HepG2 (cell line): ENCODE data around the gene MRPL48. TPM values are rescaled to one million over a fixed set of nuclear protein-coding genes. Genes with fewer than 3 reads are reported as not detected.

ENCODE experiments used
- ATAC-seq: fragments of 200-7000 bp; cut with Tn5 transposase; 3 replicates; pipeline ENCODE4 v1.9.1; 2020; ENCODE audit warnings: mild to moderate bottlenecking, moderate library complexity
- BruUV-seq: library from RNA; stranded (reverse); fragments of 400-500 nt; replicated peaks from 2 replicates; lab custom pipeline; 2021; lab: Mats Ljungman, UMichigan
- CTCF ChIA-PET: fragments of 300-600 bp; formaldehyde crosslinking; extraction: SDS; loops from one replicate; lab custom pipeline; 2021; ENCODE audit warnings: low total read pairs, inconsistent platforms, low intra/inter-chr PET ratio; lab: Yijun Ruan, JAX
- POLR2A ChIA-PET: fragments of 350-600 bp; sonication (Branson Sonifier 250); formaldehyde crosslinking; loops from one replicate; lab custom pipeline; 2020; ENCODE audit warnings: antibody characterized with exemption, inconsistent platforms; lab: Yijun Ruan, JAX
- DNase-seq: peaks from one replicate; pipeline ENCODE4 v3.0.0-alpha.2; 2015; ENCODE audit warnings: low spot score
- FAIRE-seq: peaks from 3 replicates; lab custom pipeline; 2011; peaks lifted over from hg19 to GRCh38; lab: Jason Lieb, UNC
- H2AFZ ChIP-seq: one replicate; pipeline ENCODE4 v1.6.1; 2011; ENCODE audit warnings: low read length, inconsistent platforms
- H3K27ac ChIP-seq: fragments of 300-600 bp; 3 replicates; pipeline ENCODE4 v1.8.0; 2011; ENCODE audit warnings: mixed run types, mild to moderate bottlenecking, mixed read lengths, low read length, inconsistent platforms; ENCODE audit not compliant: insufficient read depth; ENCODE audit errors: extremely low read length
- H3K27me3 ChIP-seq, 2 experiments: fragments of 200-600 bp in 1 of 2; 2 replicates in 1 of 2; 3 replicates in 1 of 2; pipeline versions ENCODE4 v1.6.0 to v1.8.0; 2011; ENCODE audit warnings: low read length in 2 of 2, mild to moderate bottlenecking in 2 of 2, moderate library complexity in 2 of 2, inconsistent platforms in 1 of 2; ENCODE audit not compliant: insufficient read depth in 2 of 2, control insufficient read depth in 1 of 2
- H3K36me3 ChIP-seq, 2 experiments: fragments of 200-600 bp in 1 of 2; replicated peaks in 1 of 2; 2 replicates in 1 of 2; 3 replicates in 1 of 2; pipeline versions ENCODE4 v1.5.1 to v1.8.0; 2011; ENCODE audit warnings: low read length in 2 of 2, inconsistent platforms in 1 of 2; ENCODE audit not compliant: insufficient read depth in 2 of 2, control insufficient read depth in 1 of 2
- H3K4me1 ChIP-seq: 2 replicates; pipeline ENCODE4 v1.5.1; 2012; ENCODE audit warnings: low read length, inconsistent platforms; ENCODE audit not compliant: insufficient read depth
- H3K4me2 ChIP-seq: 2 replicates; pipeline ENCODE4 v1.6.0; 2011; ENCODE audit warnings: low read depth, low read length, inconsistent platforms
- H3K4me3 ChIP-seq, 3 experiments: fragments of 200-600 bp in 1 of 3; sonication (generic), shearing (Covaris generic) in 1 of 3; replicated peaks in 1 of 3; 2 replicates each; pipeline ENCODE4 v1.5.1; 2011 to 2016; ENCODE audit warnings: low read length in 3 of 3, inconsistent platforms in 2 of 3, low read depth in 2 of 3, mild to moderate bottlenecking in 2 of 3, control low read depth in 1 of 3, mixed read lengths in 1 of 3; ENCODE audit not compliant: insufficient read depth in 1 of 3
- H3K79me2 ChIP-seq: one replicate; pipeline ENCODE4 v1.6.1; 2011; ENCODE audit warnings: low read length, inconsistent platforms; ENCODE audit not compliant: insufficient read depth
- H3K9ac ChIP-seq: 2 replicates; pipeline ENCODE4 v1.6.0; 2011; ENCODE audit warnings: mild to moderate bottlenecking, low read depth, low read length, inconsistent platforms; ENCODE audit not compliant: insufficient read depth
- H3K9me3 ChIP-seq: 2 replicates; pipeline ENCODE4 v1.5.1; 2012; ENCODE audit warnings: mild to moderate bottlenecking, low read length
- H4K20me1 ChIP-seq: 2 replicates; pipeline ENCODE4 v1.6.0; 2011; ENCODE audit warnings: inconsistent platforms, mild to moderate bottlenecking, low read length, moderate library complexity; ENCODE audit not compliant: insufficient read depth
- BATF2 ChIP-seq: sonication (generic); formaldehyde crosslinking; IDR thresholded peaks from 2 replicates; pipeline ENCODE4 v1.8.0; 2022; ENCODE audit warnings: mild to moderate bottlenecking, missing genetic modification reagents, moderate library complexity
- BHLHE40 ChIP-seq: IDR thresholded peaks from 2 replicates; pipeline ENCODE4 v1.6.1; 2011; ENCODE audit warnings: low read length, improper control_type of control experiment
- ESRRA ChIP-seq: sonication (generic); formaldehyde crosslinking; IDR thresholded peaks from 2 replicates; pipeline ENCODE4 v1.5.1; 2020; ENCODE audit warnings: mild to moderate bottlenecking, low read depth, missing genetic modification reagents
- HMGA1 ChIP-seq: sonication (generic); formaldehyde crosslinking; conservative IDR thresholded peaks from 2 replicates; pipeline ENCODE4 v1.4.0; 2020; ENCODE audit warnings: missing genetic modification reagents
- MXD3 ChIP-seq: IDR thresholded peaks from 2 replicates; pipeline ENCODE4 v1.6.1; 2016; ENCODE audit warnings: mild to moderate bottlenecking, missing biosample characterization, missing genetic modification reagents
- MXD4 ChIP-seq: IDR thresholded peaks from 2 replicates; pipeline ENCODE4 v1.6.1; 2016; ENCODE audit warnings: mild to moderate bottlenecking, missing biosample characterization, missing genetic modification reagents
- PHF5A ChIP-seq: IDR thresholded peaks from one replicate; pipeline ENCODE4 v1.6.1; 2018; ENCODE audit warnings: low read depth, missing genetic modification reagents; ENCODE audit not compliant: unreplicated experiment
- PLSCR1 ChIP-seq: sonication (generic); formaldehyde crosslinking; IDR thresholded peaks from 2 replicates; pipeline ENCODE4 v1.5.0; 2020; ENCODE audit warnings: missing genetic modification reagents, mild to moderate bottlenecking, borderline replicate concordance
- RFX5 ChIP-seq: IDR thresholded peaks from 2 replicates; pipeline ENCODE4 v1.6.1; 2011; ENCODE audit warnings: low read depth, low read length, improper control_type of control experiment
- TBL1XR1 ChIP-seq: fragments of 150-350 bp; IDR thresholded peaks from 2 replicates; pipeline ENCODE4 v1.6.1; 2014; ENCODE audit warnings: borderline replicate concordance, low read length; ENCODE audit not compliant: partially characterized antibody
- TOPORS ChIP-seq: sonication (generic); formaldehyde crosslinking; IDR thresholded peaks from 2 replicates; pipeline ENCODE4 v1.8.0; 2023; ENCODE audit warnings: mild to moderate bottlenecking, missing genetic modification reagents
- TRIM24 ChIP-seq: sonication (generic); formaldehyde crosslinking; IDR thresholded peaks from 2 replicates; pipeline ENCODE4 v1.8.0; 2022; ENCODE audit warnings: mild to moderate bottlenecking, missing genetic modification reagents
- ZBTB39 ChIP-seq: sonication (generic); formaldehyde crosslinking; IDR thresholded peaks from 2 replicates; pipeline ENCODE4 v1.5.0; 2020; ENCODE audit warnings: missing genetic modification reagents
- ZNF251 ChIP-seq: sonication (generic); formaldehyde crosslinking; IDR thresholded peaks from 2 replicates; pipeline ENCODE4 v1.9.0; 2021; ENCODE audit warnings: mild to moderate bottlenecking, missing genetic modification reagents
- ZNF282 ChIP-seq: fragments of 450-650 bp; IDR thresholded peaks from 2 replicates; pipeline ENCODE4 v1.6.1; 2018; ENCODE audit not compliant: partially characterized antibody
- ZNF343 ChIP-seq: sonication (generic); formaldehyde crosslinking; IDR thresholded peaks from 2 replicates; pipeline ENCODE4 v1.4.0; 2020; ENCODE audit warnings: mild to moderate bottlenecking, missing genetic modification reagents
- ZNF790 ChIP-seq: sonication (generic); formaldehyde crosslinking; IDR thresholded peaks from 2 replicates; pipeline ENCODE4 v1.8.0; 2022; ENCODE audit warnings: missing genetic modification reagents, mild to moderate bottlenecking, borderline replicate concordance
- ZNF879 ChIP-seq: sonication (generic); formaldehyde crosslinking; IDR thresholded peaks from 2 replicates; pipeline ENCODE4 v1.8.1; 2023; ENCODE audit warnings: missing genetic modification reagents
- WGBS: methylation state at CpG from one replicate; pipeline ENCODE4 v1.1.6; 2017; ENCODE audit warnings: low lambda C conversion rate; 5-methylcytosine and 5-hydroxymethylcytosine counted together
- in situ Hi-C: cut with HindIII; loops from 2 replicates; pipeline ENCODE4 v1.10.0; 2017; ENCODE audit warnings: low pct_unique_long_range_greater_than_20kb; ENCODE audit not compliant: extremely low pct_ligation_motif_present
- intact Hi-C: fragments of 100-400 bp; cut with micrococcal nuclease; formaldehyde crosslinking; loops from one replicate; pipeline ENCODE4 v1.10.0; 2022; ENCODE audit not compliant: unreplicated experiment
- polyA plus RNA-seq, 8 experiments: library from polyadenylated mRNA; depleted of rRNA in 3 of 8; stranded (reverse) in 7 of 8; unstranded in 1 of 8; fragments of >200 nt; fragmentation: Illumina TruSeq in 4 of 8; extraction: Trizol in 4 of 8; gene quantifications; 2 replicates each; pipeline versions ENCODE4 v1.2.1 to v1.2.3, GENCODE V29; 2011 to 2016; ENCODE audit warnings: low read depth in 4 of 8, missing spikeins in 1 of 8, mixed read lengths in 1 of 8; ENCODE audit not compliant: insufficient read depth in 1 of 8
- total RNA-seq, 5 experiments: library from RNA; depleted of rRNA; stranded (reverse); fragments of >200 nt; fragmentation: Illumina TruSeq; extraction: Trizol; gene quantifications; 2 replicates each; pipeline ENCODE4 v1.2.3, GENCODE V29; 2016; ENCODE audit warnings: low read depth in 1 of 5

Gene MRPL48
- total and polyA plus RNA-seq, 2 of the 13 experiments (the other 11 are each of a cell fraction or from before 2014, with no cell fraction given): 61.2 to 67.9 TPM

DNA sequence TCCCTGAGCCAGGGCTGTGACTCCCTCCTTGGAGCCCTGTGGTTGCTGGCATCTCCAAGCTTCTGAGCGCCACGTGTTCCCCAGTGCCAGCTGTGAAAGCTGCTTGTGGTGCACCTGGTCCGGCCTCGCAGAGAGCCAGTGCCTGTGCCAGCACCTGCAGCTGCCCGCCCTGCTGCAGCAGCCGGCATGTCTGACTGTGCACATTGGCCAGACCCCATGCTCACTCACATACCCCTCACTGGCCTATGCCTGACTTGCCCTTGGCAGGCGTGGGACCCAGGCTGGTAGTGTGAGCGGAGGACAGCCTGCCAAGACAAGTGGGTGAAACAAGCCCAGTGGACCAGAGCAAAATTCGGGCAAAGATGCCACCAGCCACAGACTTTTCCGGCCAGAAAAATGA, 9.8 kb downstream of the MRPL48 start:
- no peak for ATAC-seq
- intact Hi-C loops (no loop called here), in situ Hi-C loops (no loop called here)
- whole genome bisulfite sequencing: 98% methylated on average over 6 of the region's 10 CpGs
- Histone ChIP-seq H3K79me2 (peaks cover 5% of the 10 kb centered on the region), H3K4me2 (no peak overlapping the region), H3K27ac (no peak overlapping the region), H2AFZ (no peak overlapping the region), H3K9ac (no peak overlapping the region), H3K27me3 (no peaks in the 10 kb centered on the region), H3K36me3 (peaks cover 3 to 13% of the 10 kb centered on the region in 2 experiments; a peak in 2 of 5 replicates), H3K9me3 (no peaks in the 10 kb centered on the region), H3K4me1 (peaks cover 20% of the 10 kb centered on the region), H3K4me3 (no peak overlapping the region), H4K20me1 (no peaks in the 10 kb centered on the region)
- CTCF ChIA-PET: no interaction called here
- DNase-seq: no peak
- POLR2A ChIA-PET: interaction anchor here (2.0 kb wide), 1 partner anchor 10 kb away, joined by 8 read pairs; the partner anchor contains the start of gene MRPL48
- TF ChIP-seq MXD3 (CRISPR knock-in tag) (no peak), PHF5A (no peak), HMGA1 (CRISPR knock-in tag) (no peak), TOPORS (CRISPR knock-in tag) (no peak), ZNF879 (no peak), TBL1XR1 (no peak), BATF2 (CRISPR knock-in tag) (no peak), ZBTB39 (no peak), ZNF790 (CRISPR knock-in tag) (no peak), RFX5 (no peak), ZNF343 (CRISPR knock-in tag) (no peak), ZNF282 (no peak), TRIM24 (no peak), ESRRA (CRISPR knock-in tag) (no peak), ZNF251 (CRISPR knock-in tag) (no peak), BHLHE40 (no peak), PLSCR1 (CRISPR knock-in tag) (no peak), MXD4 (CRISPR knock-in tag) (no peak)
- no TSS peak for BruUV-seq
- no peak for FAIRE-seq
